NB4 (cell line): ENCODE measurements around the gene C6orf132.

ENCODE experiments used
- CTCF ChIP-seq: IDR thresholded peaks from one replicate; pipeline ENCODE4 v1.5.1; 2012; ENCODE audit warnings: low read depth, low read length
- MAX ChIP-seq: IDR thresholded peaks from 2 replicates; pipeline ENCODE4 v1.6.1; 2011; ENCODE audit warnings: low read depth, low read length
- MYC ChIP-seq: IDR thresholded peaks from 2 replicates; pipeline ENCODE4 v1.6.1; 2011; ENCODE audit warnings: low read depth, low read length
- POLR2A ChIP-seq: IDR thresholded peaks from 2 replicates; pipeline ENCODE4 v1.6.1; 2011; ENCODE audit warnings: mild to moderate bottlenecking; ENCODE audit not compliant: insufficient read length; ENCODE audit errors: extremely low read depth

- no peak for TF ChIP-seq POLR2A
- peak; percentile 39 for TF ChIP-seq CTCF
- no peak for TF ChIP-seq MYC
- TF ChIP-seq MAX: no peak
These were observed 33.4 kb upstream of the C6orf132 start for GRCh38 chr6:42175860-42176259.
